GM18951 (cell line): Measurements from ENCODE around the gene AUTS2.

ENCODE experiments used
- POLR2A ChIP-seq: IDR thresholded peaks from 4 replicates; pipeline ENCODE4 v1.6.1; 2011; ENCODE audit warnings: mild to moderate bottlenecking; ENCODE audit not compliant: insufficient read length, insufficient read depth; ENCODE audit errors: extremely low read depth
- in situ Hi-C: fragments of 300-500 bp; cut with MboI; formaldehyde crosslinking; loops from one replicate; pipeline ENCODE4 v1.12.0; 2022; ENCODE audit warnings: low sequenced_read_pairs, mixed read lengths, inconsistent platforms; ENCODE audit not compliant: unreplicated experiment

The AUTS2 gene

DNA sequence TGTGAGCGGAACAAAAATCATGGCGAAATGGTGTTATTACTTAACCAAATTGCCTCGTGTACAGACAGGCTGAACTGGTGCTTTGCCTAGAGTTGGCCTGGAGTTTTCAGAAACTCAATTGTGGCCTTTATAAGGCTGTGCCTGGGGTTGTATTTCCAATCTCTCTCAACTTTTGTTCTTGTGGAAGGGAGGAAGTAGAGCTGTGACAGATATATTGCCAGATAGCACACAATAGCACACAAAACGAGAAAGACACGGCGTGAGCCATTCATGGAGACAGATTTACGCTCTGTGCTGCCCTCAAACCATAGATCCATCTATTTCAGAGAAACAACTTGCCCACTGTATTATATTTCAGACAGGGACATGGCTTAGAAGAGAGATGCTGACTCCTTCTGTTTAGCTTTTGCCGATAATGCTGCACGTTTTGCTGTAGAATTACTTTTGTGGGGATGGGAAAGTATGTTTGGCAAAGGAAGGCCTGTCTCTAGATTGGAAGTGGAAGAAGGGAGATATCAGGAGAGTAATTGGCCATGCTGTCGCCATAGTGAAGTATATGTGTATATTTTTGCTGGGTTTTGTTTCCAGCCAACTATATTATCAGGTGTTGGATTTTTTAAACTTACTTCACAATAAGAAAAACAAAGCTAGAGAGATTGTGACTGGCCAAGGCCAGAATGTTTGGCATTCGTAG lies 80.4 kb downstream of the AUTS2 start:
- in situ Hi-C loops = no loop called here
- TF ChIP-seq POLR2A = no peak

DNA sequence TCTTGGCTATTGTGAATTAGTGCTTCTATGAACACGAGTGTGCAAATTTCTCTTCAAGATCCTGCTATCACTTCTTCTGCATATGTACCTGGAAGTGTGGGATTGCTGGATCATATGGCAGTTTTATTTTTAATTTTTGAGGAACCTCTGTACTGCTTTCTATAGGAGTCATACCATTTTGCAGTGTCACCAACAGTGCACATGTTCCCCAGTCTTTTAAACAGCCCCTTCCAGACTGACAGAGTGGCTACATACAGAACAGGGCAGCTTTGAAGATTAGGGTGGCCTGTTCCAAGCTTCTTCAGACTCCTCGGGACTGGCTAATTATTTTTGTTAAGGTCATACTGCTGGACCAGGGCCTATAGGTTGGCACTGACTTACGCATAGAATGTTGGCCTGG lies 82.9 kb downstream of the AUTS2 start:
- in situ Hi-C loops = no loop called here
- TF ChIP-seq POLR2A = no peak

GRCh38 chr7:69682518-69682917 lies 84.2 kb downstream of the AUTS2 start:
- in situ Hi-C loops = no loop called here

GRCh38 chr7:69683002-69683401 lies 84.7 kb downstream of the AUTS2 start:
- TF ChIP-seq POLR2A = no peak
- in situ Hi-C loops = no loop called here

More at GRCh38 chr7:69682518-69682917, 84.2 kb downstream of the AUTS2 start:
- TF ChIP-seq POLR2A = no peak

GRCh38 chr7:69684369-69685292 lies 86.4 kb downstream of the AUTS2 start:
- TF ChIP-seq POLR2A = no peak
- in situ Hi-C loops = no loop called here

DNA sequence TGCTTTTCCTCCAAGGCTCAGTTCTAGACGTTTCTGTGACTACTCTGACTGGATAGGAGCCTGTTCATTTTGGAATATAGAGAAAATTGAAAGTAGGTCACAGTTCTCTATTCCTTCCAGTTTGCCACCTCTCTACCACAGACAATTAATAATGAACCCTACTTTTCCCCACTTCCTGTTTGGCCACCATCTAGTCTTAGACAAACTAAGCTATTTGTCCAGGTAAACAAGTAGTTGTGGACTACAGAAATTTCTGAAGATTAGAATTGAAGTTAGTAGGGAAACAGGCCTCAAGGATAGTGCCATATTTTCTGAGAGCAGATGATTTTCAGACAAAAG lies 87.0 kb downstream of the AUTS2 start:
- in situ Hi-C loops = no loop called here
- no peak for TF ChIP-seq POLR2A

DNA sequence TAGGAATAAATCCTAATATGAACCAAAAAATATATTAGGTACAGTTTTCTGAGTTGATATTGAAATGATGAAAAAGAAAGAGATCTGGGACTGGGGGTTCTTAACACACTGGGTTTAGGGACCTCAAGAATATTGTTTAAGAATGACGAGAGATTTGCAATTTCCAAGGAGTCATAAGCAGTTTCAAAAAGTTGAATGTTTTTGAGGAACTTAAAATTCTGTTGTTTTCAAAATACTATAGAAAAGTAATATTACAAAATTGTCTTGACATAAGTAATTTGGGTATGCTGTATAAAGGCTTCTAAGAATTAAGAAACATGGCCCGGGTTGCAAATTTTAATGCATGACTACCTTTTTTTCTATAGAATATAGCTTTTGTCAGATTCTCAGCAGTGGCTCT lies 88.1 kb downstream of the AUTS2 start:
- TF ChIP-seq POLR2A = no peak
- in situ Hi-C loops = no loop called here

- no peak for TF ChIP-seq POLR2A
- in situ Hi-C loops = no loop called here
Measured at GRCh38 chr7:69687739-69688433, 89.6 kb downstream of the AUTS2 start.

- TF ChIP-seq POLR2A = no peak
- in situ Hi-C loops = no loop called here
Measured at GRCh38 chr7:69690329-69690728, 92.1 kb downstream of the AUTS2 start.

DNA sequence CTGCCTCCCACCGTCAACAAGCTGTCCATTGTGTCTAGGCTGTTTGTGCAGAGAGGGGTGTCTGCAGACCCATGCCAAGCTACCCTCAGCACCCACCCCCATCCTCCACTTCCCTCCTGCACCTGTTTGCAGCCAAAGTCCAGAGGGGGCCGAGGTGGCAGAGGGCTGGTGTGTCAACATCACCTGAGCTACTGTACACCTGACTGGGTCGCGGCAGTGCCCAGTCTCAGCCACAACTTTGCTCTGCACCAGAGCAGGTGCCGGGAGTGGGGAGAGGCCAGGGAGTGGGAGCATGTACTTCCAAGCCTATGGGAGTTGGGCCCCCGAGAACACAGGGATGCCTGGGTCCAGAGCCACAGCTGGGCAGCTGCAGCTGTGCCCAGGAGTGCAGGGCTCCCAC lies 93.1 kb downstream of the AUTS2 start:
- no peak for TF ChIP-seq POLR2A
- in situ Hi-C loops = no loop called here

- in situ Hi-C loops = no loop called here
- TF ChIP-seq POLR2A = no peak
Measured at GRCh38 chr7:69691734-69692133, 93.5 kb downstream of the AUTS2 start.

GRCh38 chr7:69692611-69693010 lies 94.3 kb downstream of the AUTS2 start:
- in situ Hi-C loops = no loop called here
- TF ChIP-seq POLR2A = no peak

- TF ChIP-seq POLR2A = no peak
- in situ Hi-C loops = no loop called here
Measured at GRCh38 chr7:69693042-69693441, 94.8 kb downstream of the AUTS2 start.
